Measurements from ENCODE around the gene PRKAG2.
"Not testable (repeated sequence)": the region's sequence is repeated elsewhere in the genome, so short reads cannot be mapped to it uniquely, and the experiment has no call there.

PRKAG2 gene

DNA sequence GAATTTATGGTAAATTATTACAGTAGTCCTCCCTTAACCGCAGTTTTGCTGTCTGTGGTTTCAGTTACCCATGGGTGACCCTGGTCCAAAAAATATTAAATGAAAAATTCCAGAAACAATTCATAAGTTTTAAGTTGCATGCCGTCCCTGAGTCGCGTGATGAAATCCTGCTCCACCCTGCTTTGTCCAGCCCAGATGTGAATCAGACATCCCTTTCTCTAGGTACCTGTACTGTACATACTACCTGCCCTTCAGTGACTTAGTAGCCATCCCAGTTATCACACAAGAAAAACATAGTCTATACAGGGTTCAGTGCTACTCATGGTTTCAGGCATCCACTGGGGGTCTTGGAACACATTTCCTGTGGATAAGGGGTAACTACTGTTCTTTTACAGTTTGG, 336.8 kb downstream of the PRKAG2 start:
- TF ChIP-seq CTCF (IDR thresholded peaks at IDR 0.05; ENCODE audit: insufficient read depth, missing control alignments): no peak
- FAIRE-seq: no peak
- no peak for DNase-seq (ENCODE audit: insufficient read length, low spot score)

GRCh38 chr7:151539088-151539671, 337.7 kb downstream of the PRKAG2 start:
- no peak for FAIRE-seq
- no peak for TF ChIP-seq CTCF (IDR thresholded peaks at IDR 0.05; ENCODE audit: insufficient read depth, missing control alignments)
- no peak for DNase-seq (ENCODE audit: insufficient read length, low spot score)

GRCh38 chr7:151537818-151538561, 338.9 kb downstream of the PRKAG2 start:
- FAIRE-seq: no peak
- DNase-seq (ENCODE audit: insufficient read length, low spot score): no peak
- no peak for TF ChIP-seq CTCF (IDR thresholded peaks at IDR 0.05; ENCODE audit: insufficient read depth, missing control alignments)

GRCh38 chr7:151536178-151536577, 340.7 kb downstream of the PRKAG2 start:
- not testable (repeated sequence) for FAIRE-seq; DNase-seq (ENCODE audit: insufficient read length, low spot score)

DNA sequence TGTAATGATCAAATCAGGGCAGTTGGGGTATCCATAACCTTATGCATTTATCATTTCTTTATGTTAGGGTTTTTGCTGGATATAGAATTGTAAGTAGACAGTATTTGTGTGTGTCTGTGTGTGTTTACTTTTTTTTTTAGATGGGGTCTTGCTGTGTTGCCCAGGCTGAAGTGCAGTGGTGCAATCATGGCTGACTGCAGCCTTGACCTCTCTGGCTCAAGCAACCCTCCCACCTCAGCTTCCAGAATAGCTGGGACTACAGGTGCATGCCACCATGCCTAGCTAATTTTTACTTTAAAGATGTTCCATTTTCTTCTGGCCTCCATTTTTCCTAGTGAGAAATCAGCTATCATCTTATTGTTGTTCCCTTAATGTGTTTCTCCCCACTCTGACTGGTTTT, 347.1 kb downstream of the PRKAG2 start:
- FAIRE-seq: no peak
- DNase-seq (ENCODE audit: insufficient read length, low spot score): no peak
- TF ChIP-seq CTCF (IDR thresholded peaks at IDR 0.05; ENCODE audit: insufficient read depth, missing control alignments): no peak

DNA sequence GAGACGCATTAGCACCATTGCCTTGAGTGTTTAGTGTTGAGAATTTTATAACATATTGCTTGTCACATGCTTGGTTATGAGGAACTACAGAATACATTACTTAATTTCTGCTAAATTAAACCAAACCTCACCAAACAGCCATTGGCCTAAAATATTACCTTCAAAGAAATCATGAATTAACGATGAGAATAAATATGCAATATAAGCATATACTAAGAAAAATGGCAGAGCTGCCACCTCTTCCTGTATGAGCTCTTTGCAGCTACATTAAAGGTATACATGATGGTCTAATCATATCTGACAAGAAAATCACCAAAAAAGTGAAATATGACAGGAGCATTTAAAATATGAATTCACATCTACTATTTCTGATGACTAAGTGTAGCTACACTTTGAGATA, 352.1 kb downstream of the PRKAG2 start:
- TF ChIP-seq CTCF (IDR thresholded peaks at IDR 0.05; ENCODE audit: insufficient read depth, missing control alignments): no peak
- DNase-seq (ENCODE audit: insufficient read length, low spot score): no peak
- no peak for FAIRE-seq

GRCh38 chr7:151524331-151524730, 352.6 kb downstream of the PRKAG2 start:
- no peak for DNase-seq (ENCODE audit: insufficient read length, low spot score)
- no peak for FAIRE-seq
- TF ChIP-seq CTCF (IDR thresholded peaks at IDR 0.05; ENCODE audit: insufficient read depth, missing control alignments): no peak

All from D721Med (cell line).